HEK293T (cell line): Measurements from ENCODE around the gene ATOH8.
A peak's percentile ranks its signal among the peaks of the same experiment; 100 is the strongest.
"Not testable (repeated sequence)": the region's sequence is repeated elsewhere in the genome, so short reads cannot be mapped to it uniquely, and the experiment has no call there.

Source experiments
- CTCF ChIA-PET: fragments of 350-600 bp; formaldehyde crosslinking; extraction: SDS; loops from one replicate; lab custom pipeline; 2021; ENCODE audit warnings: antibody characterized with exemption, inconsistent platforms; lab: Yijun Ruan, JAX
- POLR2A ChIA-PET: fragments of 350-600 bp; formaldehyde crosslinking; extraction: SDS; loops from one replicate; lab custom pipeline; 2020; ENCODE audit warnings: antibody characterized with exemption, inconsistent platforms; lab: Yijun Ruan, JAX
- DNase-seq: peaks from one replicate; pipeline ENCODE4 v3.0.0; 2012; ENCODE audit warnings: mixed read lengths; ENCODE audit errors: extremely low spot score
- ARNT ChIP-seq: fragments of 450-650 bp; IDR thresholded peaks from 2 replicates; pipeline ENCODE4 v1.6.1; 2017; ENCODE audit warnings: mild to moderate bottlenecking
- BHLHE40 ChIP-seq: fragments of 450-650 bp; IDR thresholded peaks from 2 replicates; pipeline ENCODE4 v1.6.1; 2016; ENCODE audit warnings: mild to moderate bottlenecking, moderate library complexity, borderline replicate concordance
- CTBP1 ChIP-seq: fragments of 450-650 bp; IDR thresholded peaks from 2 replicates; pipeline ENCODE4 v1.6.1; 2016; ENCODE audit warnings: borderline replicate concordance
- ELF4 ChIP-seq: fragments of 450-650 bp; IDR thresholded peaks from 2 replicates; pipeline ENCODE4 v1.6.1; 2017; ENCODE audit warnings: antibody characterized with exemption
- FOXA1 ChIP-seq: fragments of 450-650 bp; IDR thresholded peaks from 2 replicates; pipeline ENCODE4 v1.6.1; 2016; ENCODE audit warnings: mild to moderate bottlenecking
- FOXK2 ChIP-seq: fragments of 450-650 bp; IDR thresholded peaks from 2 replicates; pipeline ENCODE4 v1.6.1; 2016; ENCODE audit warnings: mild to moderate bottlenecking
- FOXM1 ChIP-seq: fragments of 450-650 bp; IDR thresholded peaks from 2 replicates; pipeline ENCODE4 v1.6.1; 2017; ENCODE audit warnings: mild to moderate bottlenecking, borderline replicate concordance
- HDGF ChIP-seq: fragments of 450-650 bp; IDR thresholded peaks from 2 replicates; pipeline ENCODE4 v1.6.1; 2017; ENCODE audit warnings: antibody characterized with exemption, borderline replicate concordance
- L3MBTL2 ChIP-seq: fragments of 450-650 bp; conservative IDR thresholded peaks from 2 replicates; pipeline ENCODE4 v1.6.1; 2016; ENCODE audit warnings: mild to moderate bottlenecking
- LEF1 ChIP-seq: fragments of 450-650 bp; IDR thresholded peaks from 2 replicates; pipeline ENCODE4 v1.6.1; 2017; ENCODE audit warnings: mild to moderate bottlenecking, borderline replicate concordance
- NFRKB ChIP-seq: fragments of 450-650 bp; IDR thresholded peaks from 2 replicates; pipeline ENCODE4 v1.6.1; 2016; ENCODE audit warnings: mild to moderate bottlenecking, moderate library complexity
- PKNOX1 ChIP-seq: fragments of 450-650 bp; IDR thresholded peaks from 2 replicates; pipeline ENCODE4 v1.6.1; 2016
- SP1 ChIP-seq: fragments of 450-650 bp; IDR thresholded peaks from 2 replicates; pipeline ENCODE4 v1.6.1; 2017
- SUZ12 ChIP-seq: fragments of 450-650 bp; IDR thresholded peaks from 2 replicates; pipeline ENCODE4 v1.6.1; 2016; ENCODE audit warnings: mild to moderate bottlenecking
- TARDBP ChIP-seq: fragments of 450-650 bp; IDR thresholded peaks from 2 replicates; pipeline ENCODE4 v1.6.1; 2016
- ZNF384 ChIP-seq: fragments of 450-650 bp; IDR thresholded peaks from 2 replicates; pipeline ENCODE4 v1.6.1; 2016

Gene ATOH8

GRCh38 chr2:85826990-85827878, 73.4 kb downstream of the ATOH8 start:
- peak; percentile 81 for DNase-seq
- no peak for TF ChIP-seq FOXA1
- TF ChIP-seq HDGF: no peak
- TF ChIP-seq SUZ12: no peak
- no peak for TF ChIP-seq CTBP1
- TF ChIP-seq SP1: no peak
- TF ChIP-seq ZNF384: no peak
- TF ChIP-seq NFRKB: no peak
- no peak for TF ChIP-seq TARDBP
- no peak for TF ChIP-seq PKNOX1
- TF ChIP-seq FOXM1: no peak
- TF ChIP-seq ELF4: no peak
- TF ChIP-seq FOXK2: no peak
- no peak for TF ChIP-seq L3MBTL2
- no peak for TF ChIP-seq LEF1
- TF ChIP-seq ARNT: no peak
- TF ChIP-seq BHLHE40: no peak
- CTCF ChIA-PET: interaction anchor here (0.5 to 2.0 kb wide), 11 partner anchors 14 to 256 kb away, joined by 3 to 19 read pairs (median 4); no protein-coding TSS in a partner anchor
- POLR2A ChIA-PET: interaction anchor here (0.6 to 1.1 kb wide), 2 partner anchors 59 to 279 kb away, joined by 3 to 6 read pairs; partner anchors contain the start of genes POLR1A and PTCD3

- CTCF ChIA-PET: interaction anchor here (0.5 to 2.0 kb wide), 9 partner anchors 13 to 255 kb away, joined by 3 to 19 read pairs (median 4); no protein-coding TSS in a partner anchor
- no peak for DNase-seq
- TF ChIP-seq FOXM1 (no peak), ELF4 (no peak), NFRKB (no peak), FOXA1 (no peak), CTBP1 (no peak), LEF1 (no peak), FOXK2 (no peak), SP1 (no peak), TARDBP (no peak)
- POLR2A ChIA-PET: interaction anchor here (0.6 to 1.1 kb wide), 2 partner anchors 58 to 278 kb away, joined by 3 to 6 read pairs; partner anchors contain the start of genes POLR1A and PTCD3
Measured at GRCh38 chr2:85827879-85828569, 74.2 kb downstream of the ATOH8 start.

GRCh38 chr2:85828725-85829124, 74.9 kb downstream of the ATOH8 start:
- CTCF ChIA-PET: interaction anchor here (0.6 to 1.7 kb wide), 2 partner anchors 59 to 239 kb away, joined by 3 to 9 read pairs; no protein-coding TSS in a partner anchor
- DNase-seq: no peak
- POLR2A ChIA-PET: no interaction called here
- no peak for TF ChIP-seq TARDBP

- DNase-seq, POLR2A ChIA-PET: not testable (repeated sequence)
- CTCF ChIA-PET: interaction anchor here (0.6 to 0.8 kb wide), 2 partner anchors 239 to 249 kb away, joined by 3 read pairs; no protein-coding TSS in a partner anchor
Measured at GRCh38 chr2:85829394-85829793, 75.6 kb downstream of the ATOH8 start.

- DNase-seq: no peak
- CTCF ChIA-PET: interaction anchor here (0.6 kb wide), 1 partner anchor 102 kb away, joined by 4 read pairs; no protein-coding TSS in a partner anchor
- POLR2A ChIA-PET: no interaction called here
- no peak for TF ChIP-seq L3MBTL2
Measured at GRCh38 chr2:85830645-85831044, 76.9 kb downstream of the ATOH8 start.

GRCh38 chr2:85831735-85832134, 77.9 kb downstream of the ATOH8 start:
- no peak for DNase-seq
- CTCF ChIA-PET: no interaction called here
- POLR2A ChIA-PET: no interaction called here
- TF ChIP-seq SUZ12 (no peak), FOXA1 (no peak), ARNT (no peak), L3MBTL2 (no peak), NFRKB (no peak), ZNF384 (no peak), ELF4 (no peak), CTBP1 (no peak), TARDBP (no peak), PKNOX1 (no peak), BHLHE40 (no peak), FOXK2 (no peak), FOXM1 (no peak), LEF1 (no peak)

- ChIA-PET CTCF (no interaction called here), POLR2A (no interaction called here)
- TF ChIP-seq NFRKB: no peak
- TF ChIP-seq PKNOX1: no peak
- DNase-seq: no peak
Measured at GRCh38 chr2:85834466-85834865, 80.7 kb downstream of the ATOH8 start.
